Calu3 (cell line): Measurements from ENCODE around the gene ADCY3. TPM values are rescaled to one million over a fixed set of nuclear protein-coding genes. Genes with fewer than 3 reads are reported as not detected.

Experiments used
- BruUV-seq: library from RNA; stranded (reverse); fragments of 400-500 nt; replicated peaks from 2 replicates; lab custom pipeline; 2021; lab: Mats Ljungman, UMichigan
- CTCF ChIA-PET: fragments of 300-600 bp; sonication (Branson Sonifier 250); formaldehyde crosslinking; loops from one replicate; lab custom pipeline; 2022; ENCODE audit warnings: antibody characterized with exemption; lab: Charles Lee
- DNase-seq: peaks from one replicate; pipeline ENCODE4 v3.0.0; 2022
- H3K27ac Mint-ChIP-seq: one replicate; pipeline ENCODE4 v1.8.0; 2022; ENCODE audit warnings: mixed read lengths; ENCODE audit not compliant: unreplicated experiment
- H3K27me3 Mint-ChIP-seq: one replicate; pipeline ENCODE4 v1.8.0; 2022; ENCODE audit warnings: mixed read lengths; ENCODE audit not compliant: unreplicated experiment
- H3K36me3 Mint-ChIP-seq: one replicate; pipeline ENCODE4 v1.8.0; 2022; ENCODE audit warnings: mild to moderate bottlenecking, moderate library complexity, mixed read lengths; ENCODE audit not compliant: insufficient read depth, unreplicated experiment
- H3K4me1 Mint-ChIP-seq: one replicate; pipeline ENCODE4 v1.8.0; 2022; ENCODE audit warnings: mild to moderate bottlenecking, low read depth, mixed read lengths; ENCODE audit not compliant: unreplicated experiment
- H3K4me3 Mint-ChIP-seq: one replicate; pipeline ENCODE4 v1.8.0; 2022; ENCODE audit warnings: mild to moderate bottlenecking, low read depth, moderate library complexity, mixed read lengths; ENCODE audit not compliant: unreplicated experiment
- H3K9me3 Mint-ChIP-seq: one replicate; pipeline ENCODE4 v1.8.0; 2022; ENCODE audit warnings: low read depth, mixed read lengths; ENCODE audit not compliant: unreplicated experiment
- intact Hi-C: fragments of 100-400 bp; cut with micrococcal nuclease; formaldehyde crosslinking; loops from one replicate; pipeline ENCODE4 v1.10.0; 2022; ENCODE audit not compliant: unreplicated experiment
- total RNA-seq: library from RNA; stranded (reverse); gene quantifications from 2 replicates; pipeline ENCODE4 v1.2.3, GENCODE V29; 2022
- TF ChIP-seq, protein P1 (sequence below): fragments of 200-600 bp; IDR thresholded peaks from one replicate; pipeline ENCODE4 v1.8.0; 2022; ENCODE audit warnings: antibody characterized with exemption; ENCODE audit not compliant: unreplicated experiment

The ADCY3 gene
- total RNA-seq, 1 experiment from 2014 or later, result 63.7 TPM

DNA sequence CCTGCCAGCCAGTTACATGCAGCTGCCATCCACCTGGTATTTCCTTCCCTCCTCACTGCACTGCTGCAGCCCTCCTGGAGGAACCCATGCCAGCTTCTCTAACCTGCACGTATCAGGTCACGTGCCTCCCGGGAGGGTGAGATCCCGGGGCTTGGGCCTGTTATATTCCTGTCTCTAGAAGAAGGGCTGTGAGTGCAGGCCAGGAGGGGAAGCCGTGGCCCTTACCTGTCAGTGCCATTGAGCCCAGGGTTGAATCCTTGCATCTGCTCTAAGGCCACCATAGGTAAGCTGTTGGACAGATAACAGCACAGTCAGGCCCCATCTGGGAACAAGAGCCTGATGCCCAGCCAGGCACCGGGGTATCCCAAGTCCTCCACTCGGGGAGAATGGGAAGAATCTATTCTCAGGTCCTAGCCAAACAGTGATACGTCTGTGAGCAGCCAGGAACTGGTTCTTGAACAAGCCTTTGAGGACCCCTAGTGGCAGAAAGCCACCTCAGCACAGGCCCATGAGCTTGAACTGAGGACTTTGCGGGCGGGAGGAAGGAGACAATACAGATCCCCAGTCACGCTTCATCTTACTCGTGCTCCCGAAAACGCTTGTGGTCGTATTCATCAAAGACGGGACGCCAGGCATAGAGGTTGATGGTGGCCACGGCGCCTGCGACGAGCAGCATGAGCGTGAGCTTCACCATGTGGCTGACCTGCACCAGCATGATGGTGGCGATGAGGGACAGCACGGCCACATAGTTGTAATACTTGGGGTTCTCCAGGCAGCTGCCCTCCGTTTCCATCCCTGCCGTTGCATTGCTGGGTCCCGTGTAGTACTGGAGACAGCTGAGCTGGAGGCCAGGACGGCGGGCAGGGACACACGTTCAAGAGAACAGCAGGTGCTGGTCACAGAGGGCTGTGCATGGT lies 92.5 kb downstream of the ADCY3 start:
- intact Hi-C loops, result loop anchor here (1.0 kb wide), 1 partner anchor 417 kb away; no protein-coding TSS in a partner anchor
- Mint-ChIP-seq H3K27me3 (no peaks in the 10 kb centered on the region), H3K9me3 (no peaks in the 10 kb centered on the region), H3K4me1 (no peaks in the 10 kb centered on the region), H3K27ac (no peak overlapping the region), H3K4me3 (no peak overlapping the region), H3K36me3 (peaks cover 55% of the 10 kb centered on the region)
- CTCF ChIA-PET, result interaction anchor here (0.6 to 1.2 kb wide), 5 partner anchors 30 to 418 kb away, joined by 4 to 14 read pairs (median 7); partner anchors contain the start of genes CENPO and PTRHD1
- BruUV-seq, result no TSS peak
- TF ChIP-seq, protein P1, sequence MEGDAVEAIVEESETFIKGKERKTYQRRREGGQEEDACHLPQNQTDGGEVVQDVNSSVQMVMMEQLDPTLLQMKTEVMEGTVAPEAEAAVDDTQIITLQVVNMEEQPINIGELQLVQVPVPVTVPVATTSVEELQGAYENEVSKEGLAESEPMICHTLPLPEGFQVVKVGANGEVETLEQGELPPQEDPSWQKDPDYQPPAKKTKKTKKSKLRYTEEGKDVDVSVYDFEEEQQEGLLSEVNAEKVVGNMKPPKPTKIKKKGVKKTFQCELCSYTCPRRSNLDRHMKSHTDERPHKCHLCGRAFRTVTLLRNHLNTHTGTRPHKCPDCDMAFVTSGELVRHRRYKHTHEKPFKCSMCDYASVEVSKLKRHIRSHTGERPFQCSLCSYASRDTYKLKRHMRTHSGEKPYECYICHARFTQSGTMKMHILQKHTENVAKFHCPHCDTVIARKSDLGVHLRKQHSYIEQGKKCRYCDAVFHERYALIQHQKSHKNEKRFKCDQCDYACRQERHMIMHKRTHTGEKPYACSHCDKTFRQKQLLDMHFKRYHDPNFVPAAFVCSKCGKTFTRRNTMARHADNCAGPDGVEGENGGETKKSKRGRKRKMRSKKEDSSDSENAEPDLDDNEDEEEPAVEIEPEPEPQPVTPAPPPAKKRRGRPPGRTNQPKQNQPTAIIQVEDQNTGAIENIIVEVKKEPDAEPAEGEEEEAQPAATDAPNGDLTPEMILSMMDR, result peak; percentile 64
- peak; percentile 74 for DNase-seq

DNA sequence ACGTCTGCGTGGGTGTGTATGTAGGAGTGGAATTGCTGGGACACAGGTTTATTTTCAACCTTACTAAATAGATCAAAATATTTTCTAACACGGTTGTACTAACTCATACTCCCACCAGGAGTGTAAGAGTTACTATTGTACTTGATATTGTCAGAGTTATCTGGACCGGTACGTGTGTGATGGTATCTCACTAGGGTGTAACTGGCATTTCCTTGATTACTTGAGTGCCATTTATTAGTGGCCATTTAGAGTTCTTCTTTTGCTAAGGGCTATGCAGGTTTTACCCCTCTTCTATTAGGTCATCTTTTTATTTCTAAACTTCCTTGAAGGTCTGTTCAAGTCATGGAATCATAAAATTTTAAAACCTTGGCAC lies 93.3 kb downstream of the ADCY3 start:
- no TSS peak for BruUV-seq
- no peaks in the 10 kb centered on the region for H3K4me1 Mint-ChIP-seq
- peaks cover 53% of the 10 kb centered on the region for H3K36me3 Mint-ChIP-seq
- TF ChIP-seq, protein P1, result no peak
- no peaks in the 10 kb centered on the region for H3K9me3 Mint-ChIP-seq
- H3K27me3 Mint-ChIP-seq, result no peaks in the 10 kb centered on the region
- no peak for DNase-seq
- no peak overlapping the region for H3K27ac Mint-ChIP-seq
- intact Hi-C loops, result loop anchor here (1.0 kb wide), 1 partner anchor 416 kb away; no protein-coding TSS in a partner anchor
- CTCF ChIA-PET, result no interaction called here
- no peak overlapping the region for H3K4me3 Mint-ChIP-seq

DNA sequence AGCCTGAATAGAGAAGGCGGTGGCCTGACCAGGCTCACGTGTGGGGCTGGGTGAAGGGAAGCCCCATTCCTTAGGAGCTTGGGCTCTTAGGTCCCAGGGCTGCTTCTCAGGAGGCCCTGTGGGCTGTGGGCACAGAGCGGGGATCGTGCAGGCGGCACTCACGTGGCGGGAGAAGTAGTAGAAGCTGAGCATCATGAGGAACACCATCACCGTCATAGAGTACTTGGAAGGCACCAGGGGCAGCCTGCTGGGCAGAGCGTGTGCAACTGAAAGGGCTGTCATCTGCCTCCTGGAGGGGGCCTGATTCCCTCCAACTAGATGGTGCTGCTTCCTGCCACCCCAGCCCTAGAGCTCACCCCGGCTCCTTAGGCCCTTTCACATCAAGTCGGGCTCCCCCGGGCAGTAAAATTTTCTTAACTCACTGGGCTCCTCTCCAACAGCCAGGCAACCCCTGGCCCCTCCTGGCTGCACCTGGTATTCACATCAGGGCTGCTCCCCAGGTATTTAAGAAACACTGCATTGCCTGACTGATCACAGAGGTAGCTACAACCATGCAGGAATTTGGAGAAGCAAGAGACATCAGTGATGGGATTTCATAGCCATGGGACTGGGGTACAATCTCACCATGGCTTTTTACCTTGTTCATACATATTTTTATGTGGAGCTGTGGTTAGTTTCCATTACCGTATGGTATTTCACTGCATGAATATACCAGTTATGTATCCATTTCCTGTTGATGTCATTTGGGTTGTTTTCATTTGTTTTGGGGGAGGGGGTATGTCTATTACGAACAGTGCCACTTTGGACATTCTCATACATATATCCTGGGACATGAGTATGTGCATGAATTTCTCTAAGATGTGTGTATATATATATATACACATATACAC lies 93.9 kb downstream of the ADCY3 start:
- intact Hi-C loops, result loop anchor here (1.0 kb wide), 1 partner anchor 213 kb away; no protein-coding TSS in a partner anchor
- BruUV-seq, result no TSS peak
- Mint-ChIP-seq H3K4me1 (no peaks in the 10 kb centered on the region), H3K27me3 (no peaks in the 10 kb centered on the region), H3K9me3 (no peaks in the 10 kb centered on the region), H3K27ac (no peak overlapping the region), H3K4me3 (no peak overlapping the region), H3K36me3 (peaks cover 52% of the 10 kb centered on the region)
- CTCF ChIA-PET, result interaction anchor here (0.7 to 1.2 kb wide), 2 partner anchors 33 to 146 kb away, joined by 3 read pairs; partner anchors contain the start of genes CENPO, DNAJC27 and PTRHD1
- TF ChIP-seq, protein P1, result no peak
- no peak for DNase-seq
